Ramos (cell line): ENCODE data around the gene CYTIP.
"Not testable (repeated sequence)": the region's sequence is repeated elsewhere in the genome, so short reads cannot be mapped to it uniquely, and the experiment has no call there.

Experiments
- in situ Hi-C: fragments of 300-500 bp; cut with MboI; formaldehyde crosslinking; loops from one replicate; pipeline ENCODE4 v1.14.3; 2022; ENCODE audit warnings: low sequenced_read_pairs; ENCODE audit not compliant: unreplicated experiment

Gene CYTIP

GRCh38 chr2:157427922-157428303, 16.0 kb downstream of the CYTIP start:
- in situ Hi-C loops: no loop called here

DNA sequence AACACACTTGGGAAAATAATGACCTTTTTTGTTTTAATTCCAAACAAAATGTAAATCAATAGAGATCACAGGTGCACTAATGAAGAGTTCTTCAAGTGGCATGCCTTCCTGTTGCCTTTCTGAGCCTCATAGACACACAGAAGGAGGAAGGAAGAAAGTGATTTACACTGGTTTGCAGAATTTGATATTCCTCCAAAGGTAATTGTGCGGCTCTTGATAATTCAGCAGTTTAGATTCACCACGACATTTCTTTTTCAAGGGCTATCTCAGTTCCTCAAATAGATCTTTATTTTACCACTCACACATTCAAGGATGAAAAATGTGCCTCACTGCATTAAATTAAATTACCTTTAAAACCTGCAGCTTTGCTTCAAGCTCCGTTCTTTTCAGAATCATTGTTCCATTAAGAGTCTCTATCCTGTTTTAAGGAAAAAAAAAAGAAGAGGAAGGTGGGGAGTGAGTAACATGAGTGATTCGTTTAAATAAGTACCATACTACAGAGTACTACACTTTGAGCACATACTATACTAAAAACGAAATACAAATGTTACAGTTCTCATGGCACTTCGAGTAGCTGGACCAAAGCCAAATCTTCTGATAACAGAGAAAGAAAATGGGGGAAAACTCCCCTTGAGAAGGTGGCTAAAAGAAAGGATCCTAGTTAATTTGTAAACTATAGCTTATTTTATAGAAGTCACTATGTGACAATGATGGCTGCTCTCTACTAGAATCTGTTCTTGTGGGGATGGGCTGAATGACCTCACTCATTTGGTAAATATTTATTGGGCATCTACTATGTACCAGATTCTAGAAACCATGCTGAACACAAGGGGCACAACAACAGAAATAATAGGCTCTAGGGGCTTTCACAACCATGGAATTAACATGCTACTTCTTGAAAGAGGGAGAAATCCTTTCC, 16.6 kb downstream of the CYTIP start:
- in situ Hi-C loops: no loop called here

GRCh38 chr2:157426477-157426994, 17.4 kb downstream of the CYTIP start:
- in situ Hi-C loops: no loop called here

GRCh38 chr2:157424374-157424773, 19.5 kb downstream of the CYTIP start:
- in situ Hi-C loops: no loop called here

- in situ Hi-C loops: no loop called here
Measured at GRCh38 chr2:157421964-157422363, 21.9 kb downstream of the CYTIP start.

GRCh38 chr2:157421331-157421944, 22.5 kb downstream of the CYTIP start:
- in situ Hi-C loops: no loop called here

- in situ Hi-C loops: no loop called here
Measured at GRCh38 chr2:157420771-157421323, 23.0 kb downstream of the CYTIP start.

- in situ Hi-C loops: no loop called here
Measured at GRCh38 chr2:157419031-157419575, 24.8 kb downstream of the CYTIP start.

DNA sequence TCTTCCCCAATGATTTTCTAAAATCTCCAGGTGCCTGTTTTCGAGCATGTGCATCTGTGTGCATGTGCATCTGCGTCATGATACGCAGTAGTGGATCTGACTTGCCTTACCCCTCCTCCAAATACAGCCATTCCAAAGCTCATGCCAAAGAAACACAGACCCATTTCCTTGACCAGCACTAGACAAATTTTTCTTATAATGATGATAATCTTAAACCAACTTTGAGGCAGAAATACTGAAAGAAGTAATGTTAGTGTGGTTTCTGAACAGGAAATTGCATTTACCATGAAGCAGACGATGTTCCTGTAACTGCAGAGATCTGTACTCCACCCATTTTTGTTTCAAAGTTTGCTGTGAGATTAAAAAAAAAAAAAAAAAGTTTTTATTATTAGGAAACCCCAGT, 25.6 kb downstream of the CYTIP start:
- in situ Hi-C loops: no loop called here

GRCh38 chr2:157415591-157416101, 28.2 kb downstream of the CYTIP start:
- in situ Hi-C loops: no loop called here

DNA sequence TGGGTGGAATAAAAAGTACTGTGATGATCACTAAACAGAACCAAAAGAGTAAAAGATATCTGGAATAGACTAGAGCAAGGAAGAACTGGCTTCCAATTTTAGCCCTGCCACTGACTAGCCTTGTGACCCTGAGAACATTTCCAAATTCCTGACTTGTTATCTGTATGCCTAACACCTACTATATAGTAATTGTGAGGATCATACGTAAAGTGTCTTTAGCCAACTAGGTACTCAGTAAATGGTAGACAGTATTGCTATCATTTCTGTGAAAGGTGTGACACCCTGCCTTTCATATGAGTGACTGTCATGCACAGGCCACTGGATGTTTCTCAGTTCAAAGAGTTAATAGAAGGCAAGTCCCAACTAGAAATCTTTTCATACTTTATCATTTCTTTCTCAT, 29.8 kb downstream of the CYTIP start:
- in situ Hi-C loops: no loop called here

GRCh38 chr2:157413326-157414035, 30.4 kb downstream of the CYTIP start:
- in situ Hi-C loops: no loop called here

- in situ Hi-C loops: no loop called here
Measured at GRCh38 chr2:157411624-157412336, 32.1 kb downstream of the CYTIP start.

- in situ Hi-C loops: not testable (repeated sequence)
Measured at GRCh38 chr2:157405398-157405797, 38.5 kb downstream of the CYTIP start.

DNA sequence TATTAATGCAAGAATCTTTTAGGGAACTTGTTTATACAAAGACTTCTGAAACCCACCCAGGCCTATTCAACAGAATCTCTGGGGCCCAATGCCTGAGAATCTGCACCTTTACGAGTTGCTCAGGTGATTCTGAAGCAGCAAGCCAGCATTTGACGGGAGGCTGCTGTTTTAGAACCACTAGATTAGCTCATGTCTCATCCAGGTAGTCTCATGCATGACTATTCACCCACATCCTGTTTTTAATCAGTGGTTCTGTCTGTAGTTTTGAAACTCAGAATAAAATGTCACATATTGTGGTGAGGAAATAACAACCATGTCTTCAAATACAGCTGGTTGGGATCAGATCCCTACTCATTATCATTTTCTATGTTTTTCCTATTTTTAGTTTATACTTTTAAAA, 39.5 kb downstream of the CYTIP start:
- in situ Hi-C loops: no loop called here

GRCh38 chr2:157402801-157403485, 40.9 kb downstream of the CYTIP start:
- in situ Hi-C loops: not testable (repeated sequence)

- in situ Hi-C loops: no loop called here
Measured at GRCh38 chr2:157395811-157396210, 48.1 kb downstream of the CYTIP start.

DNA sequence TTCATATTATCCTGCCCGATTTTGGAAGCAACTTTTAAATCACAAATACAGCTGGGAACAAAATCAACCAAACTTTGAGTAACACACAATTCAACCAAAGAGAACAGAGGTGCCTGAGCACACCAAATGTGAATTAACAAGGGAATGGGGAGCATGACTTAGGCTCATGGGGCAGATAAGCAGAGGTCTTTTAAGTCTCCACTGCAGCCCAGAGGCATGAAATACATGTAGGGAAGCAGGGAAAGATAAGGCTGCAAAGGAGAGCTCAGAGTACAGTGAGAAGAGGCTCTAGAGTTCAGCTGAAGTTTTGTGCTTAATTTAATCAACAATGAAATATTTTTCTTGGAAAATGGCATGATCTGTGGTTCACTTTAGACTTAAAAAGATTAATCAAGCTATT, 49.0 kb downstream of the CYTIP start:
- in situ Hi-C loops: no loop called here

GRCh38 chr2:157393348-157393747, 50.5 kb downstream of the CYTIP start:
- in situ Hi-C loops: no loop called here
